HT1080 (cell line): Measurements from ENCODE around the gene SLC47A1. TPM values are rescaled to one million over a fixed set of nuclear protein-coding genes. Genes with fewer than 3 reads are reported as not detected.
"Not testable (repeated sequence)": the region's sequence is repeated elsewhere in the genome, so short reads cannot be mapped to it uniquely, and the experiment has no call there.

Source experiments
- DNase-seq: peaks from one replicate; pipeline ENCODE4 v3.0.0-alpha.2; 2015; ENCODE audit warnings: low read depth
- total RNA-seq: library from RNA; depleted of rRNA; stranded (reverse); fragments of >200 nt; shearing (Covaris generic); gene quantifications from 2 replicates; pipeline ENCODE4 v1.2.3, GENCODE V29; 2014

The SLC47A1 gene
- total RNA-seq, 1 experiment from 2014 or later: not detected

DNA sequence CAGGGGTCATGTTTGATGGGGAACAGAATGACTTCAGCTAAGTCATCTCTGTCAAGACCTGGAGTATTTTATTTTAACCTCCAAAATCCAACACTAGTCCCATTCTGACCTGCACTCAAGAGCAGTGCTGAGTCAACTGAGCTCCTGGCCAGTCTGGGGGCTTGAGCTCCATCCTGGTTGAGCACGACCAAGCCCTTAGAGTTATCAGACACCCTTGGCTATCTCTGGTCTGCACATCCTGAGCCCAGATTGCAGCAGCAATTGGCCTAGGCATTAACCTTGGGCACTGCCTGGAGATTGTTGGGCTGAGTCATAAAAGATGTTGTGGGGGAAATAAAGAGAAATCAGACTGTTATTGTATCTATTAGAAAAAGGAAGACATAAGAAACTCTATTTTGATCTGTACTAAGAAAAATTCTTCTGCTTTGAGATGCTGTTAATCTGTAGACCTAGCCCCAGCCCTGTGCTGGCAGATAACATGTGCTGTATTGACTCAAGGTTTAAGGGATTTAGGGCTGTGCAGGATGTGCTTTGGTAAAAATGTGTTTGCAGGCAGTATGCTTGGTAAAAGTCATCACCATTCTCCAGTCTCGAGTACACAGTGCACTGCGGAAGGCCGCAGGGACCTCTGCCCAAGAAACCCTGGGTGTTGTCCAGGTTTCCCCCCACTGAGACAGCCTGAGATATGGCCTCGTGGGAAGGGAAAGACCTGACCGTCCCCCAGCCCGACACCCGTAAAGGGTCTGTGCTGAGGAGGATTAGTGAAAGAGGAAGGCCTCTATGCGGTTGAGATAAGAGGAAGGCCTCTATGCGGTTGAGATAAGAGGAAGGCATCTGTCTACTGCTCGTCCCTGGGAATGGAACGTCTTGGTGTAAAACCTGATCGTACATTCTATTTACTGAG lies 14.0 kb upstream of the SLC47A1 start:
- DNase-seq: not testable (repeated sequence)

DNA sequence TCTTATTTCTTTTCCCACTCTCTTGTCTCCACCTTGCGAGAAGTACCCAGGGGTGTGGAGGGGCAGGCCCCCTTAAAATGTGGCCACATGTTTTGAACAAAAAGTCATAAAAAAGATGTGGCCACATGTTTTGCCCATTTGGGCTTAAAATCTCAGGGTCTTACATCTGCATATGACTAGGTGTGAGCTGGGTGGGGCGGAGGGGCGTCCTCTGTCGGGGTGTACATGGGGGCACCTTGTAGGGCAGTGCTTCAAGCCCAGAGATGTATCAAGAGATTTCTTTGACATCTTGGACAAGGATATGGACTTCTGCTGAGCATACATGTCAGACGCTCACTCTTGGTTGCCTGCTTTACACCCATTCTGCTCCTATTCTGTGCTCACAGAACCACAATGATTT lies 13.0 kb upstream of the SLC47A1 start:
- DNase-seq: no peak

DNA sequence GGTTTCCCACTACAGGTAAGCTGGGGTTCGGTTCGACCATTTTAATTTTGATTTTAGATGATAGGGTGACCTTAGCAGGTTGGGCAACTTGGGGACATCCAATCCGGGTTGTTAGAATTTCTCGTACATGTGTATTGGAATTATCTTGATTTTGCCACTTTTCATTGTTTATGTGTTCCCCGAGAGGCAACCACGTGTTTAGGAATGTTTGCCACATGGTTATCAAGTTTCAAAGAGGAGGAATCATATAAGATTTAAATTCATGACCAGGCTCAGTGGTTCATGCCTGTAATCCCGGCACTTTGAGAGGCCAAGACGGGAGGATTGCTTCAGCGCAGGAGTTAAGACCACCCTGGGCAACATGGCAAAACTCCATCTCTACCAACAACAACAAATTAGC lies 10.0 kb upstream of the SLC47A1 start:
- DNase-seq: no peak

DNA sequence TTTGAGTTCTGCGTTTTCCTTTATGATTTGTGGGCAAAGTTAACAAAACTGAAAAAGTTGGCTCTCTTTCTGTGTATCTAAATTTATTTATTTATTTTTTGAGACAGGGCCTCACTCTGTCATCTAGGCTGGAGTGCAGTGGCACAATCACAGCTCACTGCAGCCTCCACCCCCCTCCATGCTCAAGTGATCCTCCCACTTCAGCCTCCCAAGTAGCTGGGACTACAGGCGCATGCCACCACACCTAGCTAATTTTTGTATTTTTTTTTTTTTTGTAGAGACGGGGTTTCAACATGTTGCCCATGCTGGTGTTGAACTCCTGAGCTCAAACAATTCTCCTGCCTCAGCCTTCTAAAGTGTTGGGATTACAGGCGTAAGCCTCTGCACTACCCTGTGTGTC lies 6.7 kb upstream of the SLC47A1 start:
- not testable (repeated sequence) for DNase-seq

DNA sequence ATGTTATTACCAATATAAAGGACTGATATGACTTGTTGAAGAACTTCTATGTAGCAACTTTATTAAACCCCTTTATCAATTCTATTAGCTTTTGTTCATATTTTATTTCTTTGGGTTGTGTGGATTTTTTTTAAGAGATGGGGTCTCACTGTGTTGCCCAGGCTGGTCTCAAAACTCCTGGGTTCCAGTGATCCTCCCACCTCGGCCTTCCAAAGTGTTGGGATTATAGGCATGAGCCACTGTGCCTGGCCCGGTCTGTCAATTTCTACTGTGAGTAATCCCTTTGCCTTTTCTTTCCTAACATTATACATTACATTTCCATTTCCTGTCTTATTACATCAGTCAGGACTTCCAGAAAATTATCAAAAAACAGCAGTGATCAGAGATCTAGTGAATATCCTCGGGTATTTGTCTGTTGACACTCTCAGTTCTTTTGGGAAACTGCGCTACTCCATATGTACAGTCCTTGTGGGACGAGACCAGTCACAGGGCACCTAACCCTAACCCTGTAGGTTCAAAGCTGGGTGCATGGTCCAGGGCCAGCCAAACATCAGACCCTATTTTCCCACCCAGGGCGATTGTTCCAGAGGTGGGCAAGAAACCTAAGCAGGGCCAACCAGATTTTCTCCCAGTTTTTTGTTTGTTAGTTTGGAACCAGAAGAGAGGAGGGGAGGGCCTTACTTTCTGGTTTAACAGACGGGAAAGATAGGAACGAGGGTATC lies 1.7 kb upstream of the SLC47A1 start:
- no peak for DNase-seq

DNA sequence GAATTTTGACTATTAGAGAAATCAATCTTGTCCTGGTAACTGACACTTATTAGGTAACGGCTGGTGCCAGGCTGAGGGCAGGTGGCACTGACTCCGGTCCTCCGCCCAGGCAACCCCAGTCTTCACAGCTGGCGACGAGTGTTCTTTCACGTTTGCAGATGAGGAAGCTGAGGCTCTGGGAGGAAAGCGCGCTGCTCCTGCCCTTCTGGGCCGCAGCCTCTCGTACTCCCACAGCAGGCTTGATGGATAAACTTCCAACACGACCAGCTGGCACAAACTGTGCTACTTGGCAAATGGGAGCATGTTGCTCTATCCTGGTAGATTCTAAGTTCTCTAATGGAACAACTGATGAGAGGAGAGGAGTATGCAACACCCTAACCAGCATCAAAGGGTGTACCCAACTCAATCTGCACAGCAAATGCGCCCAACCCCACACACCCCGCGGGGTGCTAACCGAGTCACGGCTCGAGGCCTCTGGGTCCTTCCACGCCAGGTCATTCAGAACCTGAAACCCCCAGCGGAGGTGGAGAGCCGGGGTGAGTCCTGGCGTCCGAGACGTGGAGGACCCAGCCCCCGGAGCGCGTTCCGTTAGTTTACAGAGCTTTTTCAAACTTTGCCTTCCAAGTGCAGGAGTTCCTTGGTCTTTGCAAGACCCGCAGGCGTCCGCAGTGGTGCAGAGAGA lies 477 bp upstream of the SLC47A1 start:
- no peak for DNase-seq

DNA sequence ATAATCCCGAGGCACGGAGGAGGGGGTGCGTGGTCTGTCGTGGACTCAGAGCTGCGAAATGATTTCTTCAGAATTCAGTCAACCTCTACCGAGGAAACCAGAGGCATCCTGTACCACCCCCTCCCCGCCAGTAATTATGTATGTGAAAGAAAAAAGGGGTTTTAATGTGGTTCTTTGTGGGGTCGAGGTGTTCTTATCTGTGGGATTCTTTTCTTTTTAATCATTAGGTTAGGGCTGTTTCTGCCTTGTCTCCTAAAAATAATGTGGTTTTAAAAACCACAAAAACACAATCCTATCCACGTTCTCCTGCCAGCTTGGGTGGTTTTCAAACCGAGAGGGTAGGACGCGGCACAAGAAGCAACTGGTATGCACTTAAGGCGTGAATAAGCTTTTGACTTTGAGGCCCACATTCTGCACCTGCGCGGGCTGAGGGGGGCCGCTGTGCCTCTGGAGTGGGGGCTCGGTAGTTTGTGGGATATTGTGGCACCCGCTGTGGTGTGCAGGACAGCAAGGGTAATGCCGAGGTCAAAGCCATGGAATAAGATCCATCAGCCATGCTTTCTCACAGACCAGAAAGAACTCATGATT lies 1.0 kb downstream of the SLC47A1 start:
- DNase-seq: peak; percentile 40

DNA sequence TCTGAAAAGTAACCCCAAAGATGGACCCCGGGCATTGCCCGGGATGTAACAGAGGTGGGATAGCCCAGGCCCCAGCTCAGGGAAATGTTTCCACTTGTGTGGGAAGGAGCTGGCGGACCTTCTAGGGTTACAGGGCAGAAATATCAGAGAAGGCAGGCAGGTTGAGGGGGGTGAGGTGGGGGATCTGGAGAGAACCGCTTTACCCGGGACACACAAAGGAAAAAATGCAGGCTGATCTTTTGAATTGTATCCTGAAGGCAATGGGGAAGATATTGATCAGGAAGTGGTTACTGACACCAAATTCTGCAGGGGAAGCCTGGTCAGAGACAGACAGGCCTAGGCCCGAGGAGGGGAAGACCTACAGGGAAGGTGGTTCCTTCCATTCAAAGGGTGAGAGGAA lies 3.5 kb downstream of the SLC47A1 start:
- no peak for DNase-seq

DNA sequence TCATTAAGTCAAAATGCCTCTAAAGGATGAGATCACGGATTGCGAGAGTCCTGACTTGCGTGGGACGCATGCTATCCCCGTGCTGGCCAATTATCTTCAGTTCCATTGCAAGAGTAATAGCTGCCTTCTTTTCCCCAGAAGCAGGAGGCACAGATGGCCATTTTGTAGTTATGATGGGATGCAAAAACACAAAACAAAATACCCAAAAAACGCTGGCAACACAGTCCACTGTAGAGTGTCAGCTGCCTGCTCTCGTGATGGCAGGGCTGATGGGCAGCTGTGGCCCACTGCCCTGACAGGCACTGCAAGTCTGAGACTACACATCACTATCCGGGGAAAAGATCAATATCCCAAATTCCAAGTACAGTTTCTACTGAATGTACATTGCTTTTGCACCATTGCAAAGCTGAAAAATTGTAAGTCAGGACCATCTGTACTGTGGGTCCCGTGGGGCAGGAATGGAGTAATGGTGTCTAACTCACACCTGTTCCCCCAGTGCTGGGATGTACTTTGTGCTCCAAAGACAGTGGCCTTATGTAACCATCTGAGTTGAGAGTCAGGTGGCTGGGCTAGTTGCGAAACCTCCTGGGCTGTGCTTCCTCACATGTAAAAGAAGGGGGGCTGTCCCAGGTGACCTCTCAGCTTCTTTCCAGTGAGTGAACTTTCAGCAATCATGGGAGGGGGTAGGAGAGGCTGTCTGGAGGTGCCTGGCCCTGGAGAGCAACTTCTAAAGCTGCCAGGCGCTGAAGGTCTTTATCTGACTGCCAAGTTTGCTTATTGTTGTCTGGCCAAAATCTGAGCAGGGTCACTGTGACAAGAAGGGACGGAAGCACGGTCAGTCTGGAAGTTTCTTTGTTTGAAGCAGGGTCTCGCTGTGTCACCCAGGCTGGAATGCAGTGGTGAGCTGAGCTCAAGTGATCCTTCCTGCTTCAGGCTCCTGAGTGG lies 4.7 kb downstream of the SLC47A1 start:
- no peak for DNase-seq

DNA sequence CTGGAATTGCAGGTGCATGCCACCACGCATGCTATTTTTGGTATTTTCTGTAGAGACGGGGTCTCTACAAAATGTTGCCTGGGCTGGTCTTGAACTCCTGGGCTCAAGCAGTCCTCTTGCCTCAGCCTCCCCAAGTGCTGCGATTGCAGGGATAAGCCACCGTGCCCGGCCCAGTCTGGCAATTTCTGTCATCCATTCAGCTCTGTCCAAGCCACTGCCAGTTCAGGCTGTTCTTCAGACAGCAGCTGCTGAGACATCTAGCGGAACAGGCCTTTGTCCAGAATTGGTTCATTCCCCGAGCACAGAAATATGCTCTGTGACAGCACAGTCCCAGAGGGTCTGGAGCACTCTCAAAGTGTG lies 5.4 kb downstream of the SLC47A1 start:
- no peak for DNase-seq

DNA sequence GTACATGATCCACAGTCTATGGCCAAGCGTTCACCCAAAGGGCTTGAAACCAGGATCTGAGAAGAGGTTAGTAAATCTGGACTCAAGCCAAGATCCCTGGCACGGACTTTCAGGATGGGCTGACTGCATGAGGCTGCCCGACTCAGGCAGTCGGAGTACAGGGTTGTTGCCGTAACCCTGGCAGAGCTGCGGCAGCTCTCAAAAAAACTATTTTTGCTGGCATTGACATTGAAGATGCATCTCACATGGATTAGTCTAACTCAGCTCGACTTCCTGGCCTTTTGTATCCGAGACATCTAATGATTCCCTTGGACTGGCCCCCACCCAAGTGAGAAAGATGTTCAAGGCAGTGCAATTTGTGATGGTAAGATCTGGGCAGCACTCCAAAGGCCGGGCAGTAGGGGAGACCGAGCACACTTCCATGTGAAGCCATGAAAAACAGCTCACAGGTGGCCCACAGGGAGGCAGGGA lies 6.2 kb downstream of the SLC47A1 start:
- no peak for DNase-seq

DNA sequence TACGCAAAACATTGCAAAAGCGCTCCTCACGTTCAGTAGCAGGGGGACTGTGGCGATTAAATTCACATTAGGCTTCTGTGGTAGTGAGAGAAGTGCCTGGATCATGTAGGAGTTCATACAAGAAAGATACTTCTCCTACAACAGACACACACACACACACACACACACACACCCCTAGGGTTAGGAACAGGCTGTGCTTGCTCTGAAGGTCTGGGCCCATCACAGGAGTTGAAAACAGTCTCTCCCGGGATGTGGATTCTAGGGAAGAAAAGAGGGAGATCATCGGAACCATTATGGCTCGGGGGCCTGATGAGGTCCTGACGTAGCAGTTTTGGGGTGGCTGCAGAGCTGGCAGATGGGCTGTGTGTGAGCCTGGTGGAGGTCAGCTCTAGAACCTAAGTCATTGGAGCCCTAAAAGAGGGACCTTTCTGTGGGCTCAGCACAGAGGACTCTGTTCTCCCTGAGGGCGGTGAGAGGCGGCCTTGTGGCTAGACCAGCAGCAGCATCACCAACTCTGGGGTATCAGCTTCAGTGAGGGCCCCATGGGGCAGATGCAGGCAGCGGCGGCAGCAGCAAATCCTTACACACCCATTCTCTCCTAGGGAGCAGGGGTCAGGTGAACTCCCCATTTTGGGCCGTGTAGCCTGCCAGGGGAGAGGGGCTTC lies 7.2 kb downstream of the SLC47A1 start:
- no peak for DNase-seq

DNA sequence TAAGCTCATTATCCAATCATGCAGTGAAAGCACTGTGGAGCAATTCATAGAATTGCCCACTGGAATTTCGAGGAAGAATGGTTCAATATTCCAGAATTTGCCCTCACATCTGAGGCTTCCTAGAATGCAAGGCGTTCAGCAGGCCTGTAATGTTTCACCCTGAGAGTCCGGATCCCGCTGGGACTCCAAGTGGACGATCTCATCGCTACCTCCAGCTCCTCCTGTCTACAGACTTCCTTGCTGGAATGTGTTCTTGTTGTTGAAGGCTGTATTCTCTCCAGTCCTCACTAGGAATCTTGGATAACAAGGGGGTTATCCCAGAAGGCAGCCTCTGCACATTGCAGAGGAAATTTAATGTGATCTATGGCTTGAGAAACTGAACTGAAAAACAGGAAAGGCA lies 7.8 kb downstream of the SLC47A1 start:
- no peak for DNase-seq

DNA sequence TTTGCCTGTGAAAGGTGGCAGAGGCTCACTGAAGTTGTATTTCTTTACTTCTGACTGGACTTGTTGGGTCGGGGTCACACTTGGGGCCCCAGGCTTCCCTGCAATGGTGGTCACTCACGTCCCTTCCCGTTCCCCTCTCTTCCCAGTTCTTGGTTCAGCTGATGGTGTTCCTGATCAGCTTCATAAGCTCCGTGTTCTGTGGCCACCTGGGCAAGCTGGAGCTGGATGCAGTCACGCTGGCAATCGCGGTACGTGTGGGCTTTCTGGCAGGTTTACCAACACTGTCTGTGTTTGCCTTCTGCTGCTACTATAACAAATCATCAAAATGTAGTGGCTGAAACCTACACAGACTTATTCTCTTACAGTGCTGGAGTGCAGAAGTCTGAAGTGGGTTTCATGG lies 8.6 kb downstream of the SLC47A1 start:
- no peak for DNase-seq

DNA sequence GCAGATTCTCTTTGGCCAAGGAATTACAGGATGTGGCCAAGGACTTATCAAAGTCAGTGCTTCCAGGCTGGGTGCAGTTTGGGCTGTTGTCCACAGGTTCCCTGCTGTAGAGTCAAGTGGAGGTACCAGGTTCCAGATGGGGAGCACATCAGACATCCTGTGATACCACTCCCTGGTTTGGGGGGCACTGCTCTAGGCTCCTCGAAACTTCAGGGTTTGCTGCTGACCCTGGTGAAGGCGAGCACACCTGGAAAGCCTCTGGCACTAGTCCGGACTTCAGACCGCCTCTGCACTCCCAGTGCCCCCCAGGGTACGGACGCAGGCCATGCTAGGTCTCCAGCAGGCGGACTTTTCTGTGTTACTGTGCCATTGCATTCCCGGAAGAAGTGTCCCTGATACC lies 10.7 kb downstream of the SLC47A1 start:
- no peak for DNase-seq

DNA sequence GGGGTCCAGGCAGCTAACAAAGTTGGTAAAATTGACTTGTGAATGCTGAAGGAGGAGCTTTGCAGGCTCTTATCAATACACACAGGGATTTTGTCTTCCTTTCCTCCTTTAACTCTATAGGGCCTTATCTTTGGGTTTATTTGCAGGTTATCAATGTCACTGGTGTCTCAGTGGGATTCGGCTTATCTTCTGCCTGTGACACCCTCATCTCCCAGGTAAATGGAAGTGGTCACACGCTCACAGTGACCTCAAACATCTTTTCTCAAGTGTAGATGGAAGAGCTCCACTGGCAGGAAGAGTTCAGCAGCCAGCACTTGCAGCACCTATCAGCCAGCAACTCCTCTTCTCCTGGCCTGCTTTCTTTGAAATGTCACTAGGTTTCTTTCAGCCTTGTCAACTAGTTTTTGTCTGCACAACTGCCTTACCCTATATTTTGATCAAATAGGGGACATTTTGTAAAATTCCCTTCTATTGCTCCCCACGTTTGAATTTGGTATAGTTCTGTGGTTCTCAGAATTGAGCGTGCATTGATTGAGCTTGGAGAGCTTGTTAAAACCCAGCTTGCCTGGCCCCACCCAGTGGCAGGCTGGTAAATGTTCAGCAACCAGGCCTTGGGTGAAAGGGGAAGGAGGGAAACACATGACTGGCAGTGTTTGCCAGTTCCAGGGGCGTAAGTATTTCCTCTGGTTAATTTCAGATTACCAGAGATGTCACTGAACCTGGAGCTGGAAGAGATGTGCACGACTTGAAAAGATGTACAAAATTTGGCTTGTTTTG lies 12.8 kb downstream of the SLC47A1 start:
- no peak for DNase-seq

DNA sequence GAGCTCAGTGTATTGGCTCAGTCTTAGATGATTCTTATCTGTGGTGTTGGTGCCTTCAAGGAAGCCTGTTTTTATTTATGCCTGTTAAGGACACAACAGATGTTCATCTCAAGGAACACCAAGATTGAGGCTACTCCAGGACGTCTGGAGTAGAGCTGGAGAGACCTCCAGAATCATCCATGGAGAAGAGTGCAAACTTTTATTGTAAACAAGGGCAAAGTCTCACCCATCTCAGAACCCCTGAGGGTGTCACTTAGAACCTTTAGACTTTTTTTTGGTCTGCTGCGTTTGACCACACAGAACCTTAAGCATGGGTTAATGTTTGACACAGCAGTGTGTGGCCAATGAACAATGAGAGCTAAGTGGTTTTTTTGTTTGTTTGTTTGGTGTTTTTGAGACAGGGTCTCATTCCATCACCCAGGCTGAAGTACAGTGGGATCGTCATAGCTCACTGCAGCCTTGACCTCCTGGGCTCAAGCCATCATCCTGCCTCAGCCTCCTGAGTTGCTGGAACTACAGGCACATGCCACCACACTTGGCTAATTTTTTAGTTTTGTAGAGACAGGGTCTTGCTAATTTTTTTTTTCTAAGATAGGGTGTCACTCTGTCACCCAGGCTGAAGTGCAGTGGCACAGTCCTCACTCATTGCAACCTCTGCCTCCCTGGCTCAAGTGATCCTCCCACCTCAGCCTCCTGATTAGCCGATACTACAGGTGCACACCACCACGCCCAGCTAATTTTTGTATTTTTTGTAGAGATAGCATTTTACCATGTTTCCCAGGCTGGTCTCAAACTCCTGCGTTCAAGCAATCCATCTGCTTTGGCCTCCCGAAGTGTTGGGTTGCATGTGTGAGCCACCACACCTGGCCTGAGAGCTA lies 16.3 kb downstream of the SLC47A1 start:
- no peak for DNase-seq

DNA sequence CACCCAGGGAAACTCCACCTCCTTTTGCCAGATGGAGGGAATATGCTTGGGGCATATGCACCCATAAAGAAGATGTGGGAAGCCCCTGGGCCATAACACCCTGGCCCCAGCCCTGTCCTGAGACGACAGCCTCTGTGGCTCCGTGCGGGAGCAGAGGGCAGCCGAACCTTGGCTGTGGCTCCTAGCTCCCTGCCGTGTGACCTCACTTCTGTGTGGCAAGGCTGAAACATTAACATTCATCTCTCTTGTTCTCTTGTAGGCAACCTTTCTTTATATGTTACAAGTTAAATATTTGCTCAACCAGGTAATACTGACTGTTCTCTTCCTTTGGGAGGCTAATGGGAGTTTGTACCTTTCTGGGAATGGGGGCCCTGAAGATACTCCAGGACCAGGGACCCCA lies 17.5 kb downstream of the SLC47A1 start:
- no peak for DNase-seq
